SH-SY5Y (cell line): ENCODE results near the gene PIEZO2.

ENCODE experiments used
- GATA2 ChIP-seq: IDR thresholded peaks from 2 replicates; pipeline ENCODE4 v1.6.1; 2011; ENCODE audit warnings: mild to moderate bottlenecking, low read depth, low read length
- GATA3 ChIP-seq: IDR thresholded peaks from 2 replicates; pipeline ENCODE4 v1.6.1; 2011; ENCODE audit warnings: low read depth, mild to moderate bottlenecking, low read length, moderate library complexity

GRCh38 chr18:10679557-10680270, 469.7 kb downstream of the PIEZO2 start:
- TF ChIP-seq GATA3 (no peak), GATA2 (no peak)
